Heart left ventricle (tissue), 13 donors: ENCODE results near the gene TBCB.

Experiments
- POLR2A ChIP-seq, 2 donors: fragments of 450-650 bp; IDR thresholded peaks; one replicate each; pipeline ENCODE4 v1.6.1; 2017; ENCODE audit warnings: antibody characterized with exemption in 2 of 2, mild to moderate bottlenecking in 2 of 2, moderate library complexity in 2 of 2
- TF ChIP-seq, protein P1 (sequence below), 12 donors: fragments of 200-600 bp; sonication (generic) in 4 of 12; IDR thresholded peaks; one replicate each; pipeline versions ENCODE4 v1.5.0 to v1.8.0; 2018 to 2022; ENCODE audit warnings: antibody characterized with exemption in 12 of 12, mild to moderate bottlenecking in 5 of 12
- donor health status: ischemic (EF 13 %, LVEDD 7.1; RV severe dilation, severe dysfunction).
- donor health status: DM: no; HTN: yes; CAD: no.
- donor health status: DM: no; HTN: no; CAD: no.
- donor health status: ischemic (EF 25% LVEDD 6.9; RV normal size, moderate dysfunction).
- donor health status: ischemic (EF 25% LVEDD 5.7; RV mildly dilated, moderate dysfunction).
- donor health status: ischemic (EF 35%, LVEDD 5.7; RV mildly dilated, moderate dysfunction).
- donor health status: nonischemic (EF 11% LVEDD 7.7; RV severe dilation, severe dysfunction).
- donor health status: DM: yes; HTN: yes; CAD: no.
- donor health status: PGD.
- donor health status: ischemic (EF 29% LVEDD 5.4; RV normal size, mild dysfunction).
- donor health status: nonischemic (EF 23%, LVEDD 6.1; RV moderate dilation, normal function).

DNA sequence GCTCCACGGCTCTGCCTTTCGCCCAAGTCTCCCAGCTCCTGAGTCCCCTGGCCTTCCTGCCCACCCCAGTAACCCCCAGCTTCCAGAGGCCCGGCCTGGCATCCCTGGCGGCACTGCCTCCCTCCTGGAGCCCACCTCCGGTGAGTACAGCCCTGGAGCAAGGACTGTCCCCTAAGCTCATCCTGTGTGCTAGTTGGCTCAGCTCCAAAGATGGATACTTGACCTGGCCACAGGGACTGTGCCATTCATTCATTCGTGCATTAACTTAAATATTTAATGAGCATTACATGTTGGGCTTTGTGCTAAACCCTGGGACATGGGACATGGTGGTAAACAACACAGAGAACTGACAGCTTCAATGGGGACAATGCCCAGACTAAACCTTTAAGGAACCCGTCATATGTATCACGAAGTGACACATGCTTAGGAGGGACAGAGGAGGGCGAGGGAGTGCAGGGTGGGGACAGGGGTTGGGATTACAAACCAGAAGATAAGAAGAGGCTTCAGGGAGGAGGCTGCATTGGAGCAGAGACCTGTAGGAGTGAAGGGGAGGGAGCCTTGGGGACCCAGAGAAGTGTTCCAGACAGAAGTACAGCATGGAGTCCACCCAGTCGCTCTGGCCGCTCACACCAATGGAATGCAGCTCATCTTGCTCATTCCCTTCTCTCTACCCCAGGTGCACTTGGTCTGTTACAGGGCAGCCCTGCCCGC lies 11.3 kb upstream of the TBCB start:
- TF ChIP-seq, protein P1, sequence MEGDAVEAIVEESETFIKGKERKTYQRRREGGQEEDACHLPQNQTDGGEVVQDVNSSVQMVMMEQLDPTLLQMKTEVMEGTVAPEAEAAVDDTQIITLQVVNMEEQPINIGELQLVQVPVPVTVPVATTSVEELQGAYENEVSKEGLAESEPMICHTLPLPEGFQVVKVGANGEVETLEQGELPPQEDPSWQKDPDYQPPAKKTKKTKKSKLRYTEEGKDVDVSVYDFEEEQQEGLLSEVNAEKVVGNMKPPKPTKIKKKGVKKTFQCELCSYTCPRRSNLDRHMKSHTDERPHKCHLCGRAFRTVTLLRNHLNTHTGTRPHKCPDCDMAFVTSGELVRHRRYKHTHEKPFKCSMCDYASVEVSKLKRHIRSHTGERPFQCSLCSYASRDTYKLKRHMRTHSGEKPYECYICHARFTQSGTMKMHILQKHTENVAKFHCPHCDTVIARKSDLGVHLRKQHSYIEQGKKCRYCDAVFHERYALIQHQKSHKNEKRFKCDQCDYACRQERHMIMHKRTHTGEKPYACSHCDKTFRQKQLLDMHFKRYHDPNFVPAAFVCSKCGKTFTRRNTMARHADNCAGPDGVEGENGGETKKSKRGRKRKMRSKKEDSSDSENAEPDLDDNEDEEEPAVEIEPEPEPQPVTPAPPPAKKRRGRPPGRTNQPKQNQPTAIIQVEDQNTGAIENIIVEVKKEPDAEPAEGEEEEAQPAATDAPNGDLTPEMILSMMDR (IDR thresholded peaks at IDR 0.05) = no peak
- no peak for TF ChIP-seq POLR2A (IDR thresholded peaks at IDR 0.05)
